Measurements from ENCODE around the gene IL36B. TPM values are rescaled to one million over a fixed set of nuclear protein-coding genes. Genes with fewer than 3 reads are reported as not detected.

IL36B gene
- total RNA-seq, 1 experiment from 2014 or later = not detected

DNA sequence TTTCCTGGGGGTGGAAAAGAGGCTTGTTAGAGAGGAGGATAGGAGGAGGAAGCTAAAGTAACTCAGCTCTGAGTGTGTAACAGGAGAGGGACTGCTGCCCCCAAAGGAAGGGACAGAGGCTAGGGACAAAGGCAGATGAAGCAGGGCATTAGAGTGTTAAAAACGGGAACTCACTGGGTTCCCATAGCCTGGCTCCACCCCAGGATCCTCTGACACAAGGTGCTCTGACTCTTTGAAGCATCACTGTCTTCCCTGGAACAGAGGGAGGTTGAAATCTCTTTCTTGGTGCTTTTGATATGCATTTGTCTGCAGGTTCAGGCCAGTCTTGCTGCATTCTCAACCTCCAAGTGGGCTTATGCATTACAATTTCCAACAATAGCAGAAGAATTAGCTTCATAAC is 24.6 kb downstream of the IL36B start:
- no peak overlapping the region for H3K27ac Mint-ChIP-seq (ENCODE audit: unreplicated experiment)
- H3K36me3 Mint-ChIP-seq (ENCODE audit: insufficient read depth, unreplicated experiment) = no peaks in the 10 kb centered on the region
- peaks cover 96% of the 10 kb centered on the region for H3K27me3 Mint-ChIP-seq (ENCODE audit: unreplicated experiment)
- no peaks in the 10 kb centered on the region for H3K4me1 Mint-ChIP-seq (ENCODE audit: low read depth, unreplicated experiment)
- intact Hi-C loops (cut with micrococcal nuclease; ENCODE audit: unreplicated experiment) = no loop called here
- peaks cover 5% of the 10 kb centered on the region for H3K9me3 Mint-ChIP-seq (ENCODE audit: low read depth, unreplicated experiment)
- TF ChIP-seq, protein P1, sequence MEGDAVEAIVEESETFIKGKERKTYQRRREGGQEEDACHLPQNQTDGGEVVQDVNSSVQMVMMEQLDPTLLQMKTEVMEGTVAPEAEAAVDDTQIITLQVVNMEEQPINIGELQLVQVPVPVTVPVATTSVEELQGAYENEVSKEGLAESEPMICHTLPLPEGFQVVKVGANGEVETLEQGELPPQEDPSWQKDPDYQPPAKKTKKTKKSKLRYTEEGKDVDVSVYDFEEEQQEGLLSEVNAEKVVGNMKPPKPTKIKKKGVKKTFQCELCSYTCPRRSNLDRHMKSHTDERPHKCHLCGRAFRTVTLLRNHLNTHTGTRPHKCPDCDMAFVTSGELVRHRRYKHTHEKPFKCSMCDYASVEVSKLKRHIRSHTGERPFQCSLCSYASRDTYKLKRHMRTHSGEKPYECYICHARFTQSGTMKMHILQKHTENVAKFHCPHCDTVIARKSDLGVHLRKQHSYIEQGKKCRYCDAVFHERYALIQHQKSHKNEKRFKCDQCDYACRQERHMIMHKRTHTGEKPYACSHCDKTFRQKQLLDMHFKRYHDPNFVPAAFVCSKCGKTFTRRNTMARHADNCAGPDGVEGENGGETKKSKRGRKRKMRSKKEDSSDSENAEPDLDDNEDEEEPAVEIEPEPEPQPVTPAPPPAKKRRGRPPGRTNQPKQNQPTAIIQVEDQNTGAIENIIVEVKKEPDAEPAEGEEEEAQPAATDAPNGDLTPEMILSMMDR (IDR thresholded peaks at IDR 0.05; ENCODE audit: unreplicated experiment) = no peak
- CTCF ChIA-PET = no interaction called here
- H3K4me3 Mint-ChIP-seq (ENCODE audit: low read depth, unreplicated experiment) = no peak overlapping the region
- no TSS peak for BruUV-seq (replicated peaks)
- no peak for DNase-seq

DNA sequence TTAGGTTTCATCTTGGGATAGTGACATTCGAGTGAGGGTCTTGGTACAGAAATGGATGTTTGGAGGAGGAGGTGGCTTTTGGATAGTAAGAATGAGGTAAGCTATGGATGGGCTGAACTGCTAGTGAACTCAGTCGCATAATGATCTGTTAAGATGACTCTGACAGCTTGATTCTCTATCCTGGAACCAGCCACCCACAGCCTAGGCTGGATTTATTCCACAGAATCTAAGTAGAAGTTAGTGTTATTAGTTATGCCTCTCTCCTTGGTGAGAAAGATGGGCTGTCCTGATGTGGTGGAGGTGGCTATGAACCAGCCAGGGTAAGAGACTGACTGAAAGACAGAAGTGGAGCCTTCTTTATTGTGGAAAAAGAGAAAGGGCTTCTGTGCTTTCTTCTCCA is 25.0 kb downstream of the IL36B start:
- H3K4me1 Mint-ChIP-seq (ENCODE audit: low read depth, unreplicated experiment) = no peaks in the 10 kb centered on the region
- BruUV-seq (replicated peaks) = no TSS peak
- TF ChIP-seq, protein P1 (IDR thresholded peaks at IDR 0.05; ENCODE audit: unreplicated experiment) = no peak
- H3K27ac Mint-ChIP-seq (ENCODE audit: unreplicated experiment) = no peak overlapping the region
- H3K9me3 Mint-ChIP-seq (ENCODE audit: low read depth, unreplicated experiment) = peaks cover 5% of the 10 kb centered on the region
- peaks cover 95% of the 10 kb centered on the region for H3K27me3 Mint-ChIP-seq (ENCODE audit: unreplicated experiment)
- no peak for DNase-seq
- no peak overlapping the region for H3K4me3 Mint-ChIP-seq (ENCODE audit: low read depth, unreplicated experiment)
- intact Hi-C loops (cut with micrococcal nuclease; ENCODE audit: unreplicated experiment) = no loop called here
- CTCF ChIA-PET = no interaction called here
- no peaks in the 10 kb centered on the region for H3K36me3 Mint-ChIP-seq (ENCODE audit: insufficient read depth, unreplicated experiment)

DNA sequence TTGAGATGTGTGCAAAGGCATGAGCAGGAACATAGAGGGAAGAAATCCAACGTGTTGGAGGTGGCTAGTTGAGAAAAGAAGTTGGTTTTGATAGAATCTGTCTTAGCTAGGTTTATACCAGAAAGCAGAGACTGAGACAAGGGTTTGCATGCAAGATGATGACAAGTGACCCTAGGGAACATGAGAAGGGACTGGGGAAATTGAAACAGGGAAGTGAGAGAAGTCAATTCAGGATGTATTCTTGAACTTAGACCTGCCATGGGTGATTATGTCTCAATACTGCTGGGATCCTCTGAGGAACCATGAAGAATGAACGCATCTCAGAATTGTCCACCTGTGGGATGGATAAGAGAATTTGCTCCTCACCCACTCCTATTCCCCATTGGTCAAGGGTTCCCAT is 26.9 kb downstream of the IL36B start:
- CTCF ChIA-PET = interaction anchor here (0.5 kb wide), 1 partner anchor 300 kb away, joined by 3 read pairs; no protein-coding TSS in a partner anchor
- no peaks in the 10 kb centered on the region for H3K4me1 Mint-ChIP-seq (ENCODE audit: low read depth, unreplicated experiment)
- H3K4me3 Mint-ChIP-seq (ENCODE audit: low read depth, unreplicated experiment) = no peak overlapping the region
- H3K36me3 Mint-ChIP-seq (ENCODE audit: insufficient read depth, unreplicated experiment) = no peaks in the 10 kb centered on the region
- TF ChIP-seq, protein P1 (IDR thresholded peaks at IDR 0.05; ENCODE audit: unreplicated experiment) = no peak
- peaks cover 5% of the 10 kb centered on the region for H3K9me3 Mint-ChIP-seq (ENCODE audit: low read depth, unreplicated experiment)
- intact Hi-C loops (cut with micrococcal nuclease; ENCODE audit: unreplicated experiment) = no loop called here
- H3K27me3 Mint-ChIP-seq (ENCODE audit: unreplicated experiment) = peaks cover 76% of the 10 kb centered on the region
- no peak for DNase-seq
- H3K27ac Mint-ChIP-seq (ENCODE audit: unreplicated experiment) = no peak overlapping the region
- no TSS peak for BruUV-seq (replicated peaks)

DNA sequence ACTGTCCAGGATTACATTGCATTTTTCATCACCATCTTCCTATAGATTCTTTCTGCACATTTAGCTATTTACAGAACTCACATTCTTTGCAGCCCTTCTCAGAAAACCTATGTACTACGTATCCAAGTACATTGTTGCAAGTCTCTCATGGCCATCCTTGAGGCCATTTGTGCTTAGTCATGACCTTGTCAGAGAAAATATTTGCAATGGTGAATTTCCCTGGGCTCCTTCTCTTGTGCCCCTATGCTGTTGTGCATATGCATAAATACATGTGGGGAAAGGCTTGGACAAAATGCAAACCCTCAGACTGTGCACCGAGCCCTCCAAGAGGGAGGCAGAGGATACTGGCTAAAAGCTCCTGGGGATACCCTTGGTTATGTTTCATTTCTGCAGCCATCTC is 27.9 kb downstream of the IL36B start:
- H3K4me3 Mint-ChIP-seq (ENCODE audit: low read depth, unreplicated experiment) = no peak overlapping the region
- no peaks in the 10 kb centered on the region for H3K4me1 Mint-ChIP-seq (ENCODE audit: low read depth, unreplicated experiment)
- H3K9me3 Mint-ChIP-seq (ENCODE audit: low read depth, unreplicated experiment) = peaks cover 6% of the 10 kb centered on the region
- H3K36me3 Mint-ChIP-seq (ENCODE audit: insufficient read depth, unreplicated experiment) = no peaks in the 10 kb centered on the region
- CTCF ChIA-PET = no interaction called here
- peaks cover 66% of the 10 kb centered on the region for H3K27me3 Mint-ChIP-seq (ENCODE audit: unreplicated experiment)
- H3K27ac Mint-ChIP-seq (ENCODE audit: unreplicated experiment) = no peak overlapping the region
- intact Hi-C loops (cut with micrococcal nuclease; ENCODE audit: unreplicated experiment) = no loop called here
- TF ChIP-seq, protein P1 (IDR thresholded peaks at IDR 0.05; ENCODE audit: unreplicated experiment) = no peak
- no peak for DNase-seq
- no TSS peak for BruUV-seq (replicated peaks)
